ENCODE data around the gene SCG5.

The SCG5 gene

DNA sequence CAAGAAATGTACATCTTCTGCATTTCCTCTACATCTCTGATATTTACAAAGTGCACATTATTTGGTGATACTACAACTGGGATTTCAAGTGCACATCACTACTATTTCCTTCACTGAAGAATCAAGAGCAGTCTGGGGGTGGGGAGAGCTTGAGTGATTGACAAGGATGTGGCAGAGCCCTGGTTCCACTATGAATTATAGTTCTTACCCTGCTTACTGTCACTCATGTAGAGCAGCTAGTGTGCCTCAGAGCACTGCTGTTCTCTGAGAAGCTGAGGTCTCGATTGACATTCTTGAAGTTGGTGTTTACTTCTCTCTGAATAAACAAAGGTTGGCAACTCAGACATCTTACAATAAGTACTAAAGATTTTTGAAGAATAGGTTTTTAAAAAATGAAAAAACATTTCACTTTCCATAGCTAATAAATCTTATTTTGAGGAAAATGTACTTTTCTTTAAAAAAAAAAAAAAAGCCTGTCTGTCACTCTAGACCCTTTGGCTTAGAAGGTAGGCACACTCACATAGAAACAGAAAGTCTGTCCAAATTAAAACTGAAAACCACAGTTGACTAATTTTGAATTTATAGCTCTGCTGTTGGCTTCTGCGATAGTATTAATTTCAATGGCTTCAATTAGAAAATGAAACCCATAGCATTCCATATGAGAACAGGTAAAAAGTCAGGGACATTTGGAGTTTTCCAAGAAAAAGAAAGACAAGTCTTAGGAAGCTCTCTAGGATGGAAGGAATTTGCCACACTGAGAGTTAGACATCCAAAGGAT lies 81.8 kb downstream of the SCG5 start:
- no peak for DNase-seq (ENCODE audit: low read depth)

DNA sequence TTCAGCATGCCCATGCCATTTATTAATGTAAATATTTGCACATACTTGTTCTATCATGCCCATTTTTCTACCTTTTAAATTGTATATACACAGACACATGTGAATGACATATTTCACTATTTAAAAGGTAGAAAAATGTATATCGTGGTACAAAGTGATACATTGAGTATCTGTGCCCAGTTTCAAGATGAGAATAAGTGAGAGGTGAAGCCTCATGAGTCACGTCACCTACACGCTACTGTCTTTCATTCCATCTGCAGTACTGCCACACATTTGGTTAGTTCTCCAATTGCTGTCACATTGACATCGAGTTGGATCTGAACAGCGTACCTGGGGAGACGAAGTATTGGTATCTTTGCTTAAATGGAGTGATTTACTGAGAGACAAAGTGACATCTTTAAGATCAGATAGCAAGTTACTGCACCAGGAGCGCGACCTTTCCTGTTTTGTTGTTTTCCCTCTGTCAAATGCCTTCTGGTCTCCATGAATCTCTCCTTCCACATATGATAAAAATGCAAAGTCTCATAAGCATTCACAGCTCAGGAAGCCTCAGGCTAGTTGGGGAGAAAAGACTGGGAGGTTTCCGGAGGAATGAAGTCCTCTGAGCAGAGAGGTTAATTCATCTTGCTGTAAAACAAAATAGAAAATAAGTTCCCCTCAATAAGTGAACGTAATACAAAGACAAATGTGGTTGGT lies 88.3 kb downstream of the SCG5 start:
- DNase-seq (ENCODE audit: low read depth): no peak

DNA sequence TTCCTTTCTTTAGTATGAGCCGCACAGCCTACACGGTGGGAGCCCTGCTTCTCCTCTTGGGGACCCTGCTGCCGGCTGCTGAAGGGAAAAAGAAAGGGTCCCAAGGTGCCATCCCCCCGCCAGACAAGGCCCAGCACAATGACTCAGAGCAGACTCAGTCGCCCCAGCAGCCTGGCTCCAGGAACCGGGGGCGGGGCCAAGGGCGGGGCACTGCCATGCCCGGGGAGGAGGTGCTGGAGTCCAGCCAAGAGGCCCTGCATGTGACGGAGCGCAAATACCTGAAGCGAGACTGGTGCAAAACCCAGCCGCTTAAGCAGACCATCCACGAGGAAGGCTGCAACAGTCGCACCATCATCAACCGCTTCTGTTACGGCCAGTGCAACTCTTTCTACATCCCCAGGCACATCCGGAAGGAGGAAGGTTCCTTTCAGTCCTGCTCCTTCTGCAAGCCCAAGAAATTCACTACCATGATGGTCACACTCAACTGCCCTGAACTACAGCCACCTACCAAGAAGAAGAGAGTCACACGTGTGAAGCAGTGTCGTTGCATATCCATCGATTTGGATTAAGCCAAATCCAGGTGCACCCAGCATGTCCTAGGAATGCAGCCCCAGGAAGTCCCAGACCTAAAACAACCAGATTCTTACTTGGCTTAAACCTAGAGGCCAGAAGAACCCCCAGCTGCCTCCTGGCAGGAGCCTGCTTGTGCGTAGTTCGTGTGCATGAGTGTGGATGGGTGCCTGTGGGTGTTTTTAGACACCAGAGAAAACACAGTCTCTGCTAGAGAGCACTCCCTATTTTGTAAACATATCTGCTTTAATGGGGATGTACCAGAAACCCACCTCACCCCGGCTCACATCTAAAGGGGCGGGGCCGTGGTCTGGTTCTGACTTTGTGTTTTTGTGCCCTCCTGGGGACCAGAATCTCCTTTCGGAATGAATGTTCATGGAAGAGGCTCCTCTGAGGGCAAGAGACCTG lies 89.5 kb downstream of the SCG5 start:
- no peak for DNase-seq (ENCODE audit: low read depth)

DNA sequence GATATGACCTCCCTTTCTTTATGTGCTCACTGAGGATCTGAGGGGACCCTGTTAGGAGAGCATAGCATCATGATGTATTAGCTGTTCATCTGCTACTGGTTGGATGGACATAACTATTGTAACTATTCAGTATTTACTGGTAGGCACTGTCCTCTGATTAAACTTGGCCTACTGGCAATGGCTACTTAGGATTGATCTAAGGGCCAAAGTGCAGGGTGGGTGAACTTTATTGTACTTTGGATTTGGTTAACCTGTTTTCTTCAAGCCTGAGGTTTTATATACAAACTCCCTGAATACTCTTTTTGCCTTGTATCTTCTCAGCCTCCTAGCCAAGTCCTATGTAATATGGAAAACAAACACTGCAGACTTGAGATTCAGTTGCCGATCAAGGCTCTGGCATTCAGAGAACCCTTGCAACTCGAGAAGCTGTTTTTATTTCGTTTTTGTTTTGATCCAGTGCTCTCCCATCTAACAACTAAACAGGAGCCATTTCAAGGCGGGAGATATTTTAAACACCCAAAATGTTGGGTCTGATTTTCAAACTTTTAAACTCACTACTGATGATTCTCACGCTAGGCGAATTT lies 91.2 kb downstream of the SCG5 start:
- no peak for DNase-seq (ENCODE audit: low read depth)

DNA sequence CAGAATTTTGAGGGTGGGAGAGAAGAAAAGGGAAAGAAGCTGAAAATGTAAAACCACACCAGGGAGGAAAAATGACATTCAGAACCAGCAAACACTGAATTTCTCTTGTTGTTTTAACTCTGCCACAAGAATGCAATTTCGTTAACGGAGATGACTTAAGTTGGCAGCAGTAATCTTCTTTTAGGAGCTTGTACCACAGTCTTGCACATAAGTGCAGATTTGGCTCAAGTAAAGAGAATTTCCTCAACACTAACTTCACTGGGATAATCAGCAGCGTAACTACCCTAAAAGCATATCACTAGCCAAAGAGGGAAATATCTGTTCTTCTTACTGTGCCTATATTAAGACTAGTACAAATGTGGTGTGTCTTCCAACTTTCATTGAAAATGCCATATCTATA lies 91.8 kb downstream of the SCG5 start:
- no peak for DNase-seq (ENCODE audit: low read depth)

DNA sequence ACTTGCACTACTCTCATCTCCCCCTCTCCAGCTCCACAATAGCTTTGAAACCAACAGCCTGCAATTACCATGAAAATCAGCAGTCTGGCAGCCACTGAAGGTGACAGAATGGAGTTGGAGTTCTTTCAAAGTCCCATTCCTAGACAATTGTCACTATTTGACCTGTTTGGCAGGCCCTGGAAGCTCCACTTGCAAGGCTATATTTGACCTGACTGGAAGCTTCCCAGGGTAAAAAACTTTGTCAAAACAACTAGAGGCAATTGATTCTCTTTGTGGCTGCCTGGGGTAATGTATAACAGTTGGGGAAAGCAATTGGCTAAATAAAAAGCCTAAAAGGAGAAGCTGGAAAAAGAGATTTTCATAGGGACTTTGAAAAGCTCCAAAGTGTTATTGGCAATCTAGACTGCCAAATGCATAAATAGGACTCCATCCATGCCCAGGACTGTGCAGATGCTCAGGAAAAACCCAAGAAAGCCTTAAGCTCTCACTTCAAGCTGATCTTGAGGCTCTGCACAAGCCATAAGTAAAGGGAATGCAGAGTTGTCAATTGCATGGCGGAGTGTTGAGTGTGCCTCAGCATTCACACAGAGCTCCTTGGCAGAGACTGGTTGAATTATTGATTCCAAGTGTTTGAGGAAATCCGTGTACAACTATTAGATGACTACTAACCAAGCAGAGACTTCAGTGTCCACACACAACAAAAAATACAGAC lies 94.6 kb downstream of the SCG5 start:
- DNase-seq (ENCODE audit: low read depth): no peak

DNA sequence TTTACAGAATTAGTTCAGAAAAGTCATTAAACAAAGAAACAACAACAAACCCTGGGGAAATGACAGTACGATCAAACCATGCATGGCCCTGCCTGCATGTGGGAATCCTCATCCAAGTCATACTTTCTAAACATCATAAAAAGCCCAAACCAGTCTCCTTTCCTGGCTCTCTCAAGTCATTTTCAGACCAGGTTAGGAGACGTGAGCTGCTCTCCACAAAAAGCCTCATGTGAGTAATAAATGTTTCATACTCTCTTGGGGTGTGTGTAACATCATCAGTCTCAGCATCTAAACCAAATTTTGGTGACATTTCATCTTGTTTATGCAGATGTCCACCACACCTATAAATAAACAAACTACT lies 95.2 kb downstream of the SCG5 start:
- no peak for DNase-seq (ENCODE audit: low read depth)

DNA sequence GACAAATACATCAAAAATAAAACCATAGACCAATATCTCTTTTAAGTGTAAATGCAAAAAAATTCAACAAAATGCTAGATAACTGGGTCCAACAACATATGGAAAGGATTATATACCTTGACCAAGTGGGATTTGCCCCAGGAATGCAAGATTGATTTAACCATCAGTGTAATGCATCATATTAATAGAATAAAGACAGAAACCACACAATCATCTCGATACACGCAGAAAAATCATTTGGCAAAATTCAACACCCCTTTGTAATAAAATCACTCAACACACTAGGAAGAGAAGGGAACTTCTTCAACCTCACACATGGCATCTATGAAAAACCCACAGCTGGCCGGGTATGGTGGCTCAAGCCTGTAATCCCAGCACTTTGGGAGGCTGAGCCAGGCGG lies 95.8 kb downstream of the SCG5 start:
- no peak for DNase-seq (ENCODE audit: low read depth)

DNA sequence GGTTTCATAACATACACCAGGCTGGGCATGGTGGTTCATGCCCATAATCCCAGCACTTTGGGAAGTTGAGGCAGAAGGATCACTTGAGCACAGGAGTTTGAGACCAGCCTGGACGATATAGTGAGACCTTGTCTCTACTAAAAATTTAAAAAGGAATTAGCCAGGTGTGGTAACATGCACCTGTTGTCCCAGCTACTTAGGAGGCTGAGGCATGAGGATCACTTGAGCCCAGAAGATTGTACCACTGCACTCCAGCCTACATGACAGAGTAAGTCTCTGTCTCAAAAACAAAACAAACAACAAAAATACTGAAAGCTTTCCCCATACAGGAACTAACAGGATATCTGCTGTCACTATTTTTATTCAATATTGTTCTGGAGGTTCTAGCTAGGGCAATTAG lies 97.2 kb downstream of the SCG5 start:
- no peak for DNase-seq (ENCODE audit: low read depth)

DNA sequence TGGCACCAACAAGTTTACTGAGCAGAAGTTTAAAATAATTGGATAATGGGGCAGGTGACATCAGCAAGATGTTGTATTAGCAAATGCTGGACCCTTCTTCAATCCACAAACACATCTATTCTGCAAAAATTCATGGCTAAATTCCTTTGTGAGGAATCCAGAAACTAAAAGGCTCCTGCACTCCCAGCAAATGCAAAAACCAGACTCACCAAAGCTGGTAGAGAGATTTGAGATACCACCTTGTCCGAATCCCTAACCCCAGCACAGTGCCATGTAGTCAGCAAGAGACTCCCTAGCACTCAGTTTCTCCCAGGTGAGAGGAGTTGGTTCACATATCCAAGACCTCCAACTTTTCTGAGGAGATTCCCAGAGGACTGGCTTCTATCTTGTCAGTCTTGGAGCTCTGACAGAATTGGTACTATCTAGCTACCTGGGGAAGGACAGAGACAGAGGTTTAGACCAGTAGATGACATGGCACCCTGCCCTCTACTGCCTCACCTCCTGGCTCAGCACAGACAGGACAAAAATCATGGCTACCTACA lies 98.1 kb downstream of the SCG5 start:
- DNase-seq (ENCODE audit: low read depth): no peak

DNA sequence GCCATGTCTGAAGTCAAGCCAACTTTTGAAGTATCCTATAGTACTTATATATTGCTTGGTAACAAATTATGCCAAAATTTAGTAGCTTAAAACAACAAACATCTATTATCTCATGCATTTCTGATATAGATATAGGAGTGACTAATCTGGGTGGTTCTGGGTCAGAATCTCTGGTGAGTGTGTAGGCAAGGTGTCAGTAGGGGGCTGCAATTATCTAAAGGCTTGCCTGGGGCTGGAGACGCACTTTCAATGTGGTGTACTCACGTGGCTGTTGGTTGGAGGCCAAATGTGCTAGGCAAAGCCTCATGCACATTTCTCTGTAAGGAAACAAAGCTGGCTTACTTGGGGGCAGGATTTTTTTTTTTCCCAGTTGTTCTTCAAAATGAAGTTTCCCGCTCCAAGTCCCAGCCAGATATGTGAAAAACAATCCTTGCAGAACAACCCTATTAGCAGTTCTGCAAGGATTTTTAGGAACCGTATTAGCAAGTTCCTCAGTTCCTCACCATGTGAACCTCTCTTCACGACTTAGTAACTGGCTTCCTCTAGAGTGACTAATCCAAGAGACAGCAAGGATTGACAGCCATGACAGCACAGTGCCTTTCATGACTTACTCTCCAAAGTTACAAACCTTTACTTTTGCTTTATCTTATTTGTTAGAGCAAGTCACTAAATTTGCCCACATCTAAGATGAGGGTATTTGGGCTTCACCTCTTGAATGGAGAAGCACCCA lies 102.1 kb downstream of the SCG5 start:
- no peak for DNase-seq (ENCODE audit: low read depth)

DNA sequence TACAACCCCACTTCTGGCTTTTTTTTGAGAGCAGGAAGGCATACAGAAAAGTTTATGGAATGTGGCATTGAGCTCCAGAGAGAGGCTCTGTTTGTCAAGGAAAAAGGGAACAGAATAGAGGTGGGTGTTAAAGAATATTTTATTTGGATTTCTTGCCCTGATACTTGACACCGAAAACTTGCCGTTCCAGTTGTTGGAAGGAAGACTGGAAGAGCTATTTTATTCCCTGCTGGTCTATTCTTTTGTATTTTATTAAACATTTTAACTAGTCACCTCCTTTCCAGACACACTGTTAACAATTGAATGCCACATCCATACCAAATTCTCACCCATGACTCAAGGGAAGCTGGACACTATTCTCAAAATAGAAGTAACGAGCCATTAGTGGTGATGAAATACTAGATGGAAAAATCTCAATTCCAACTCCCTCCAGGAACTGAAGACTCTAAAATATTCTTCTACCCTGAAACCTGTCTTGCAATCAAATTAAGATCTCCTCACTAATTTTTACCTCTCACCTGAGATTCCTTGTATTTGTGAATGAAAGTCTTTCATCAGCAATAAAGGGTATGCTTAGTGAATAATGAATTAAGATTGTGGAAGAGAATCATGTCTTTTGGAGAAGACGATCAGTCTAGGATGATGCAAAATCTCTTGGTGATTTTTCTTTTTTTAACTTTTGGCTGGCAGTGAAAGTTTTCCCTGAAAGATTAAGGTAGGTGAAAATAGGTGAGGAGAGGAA lies 104.8 kb downstream of the SCG5 start:
- no peak for DNase-seq (ENCODE audit: low read depth)

Measured in activated gamma-delta T cell treated with anti-CD3 and anti-CD28 coated beads, Interleukin-2, amount 50 U/mL, for 16 hours (primary cell).